Activated CD4-positive, alpha-beta T cell treated with anti-CD3 and anti-CD28 coated beads, Interleukin-2, amount 50 U/mL, for 24 hours (primary cell): ENCODE results near the gene PPARG.
"Not testable (repeated sequence)": the region's sequence is repeated elsewhere in the genome, so short reads cannot be mapped to it uniquely, and the experiment has no call there.

Experiments used
- DNase-seq, 2 donors: peaks; one replicate each; pipeline ENCODE4 v3.0.0-alpha.2; 2020; ENCODE audit warnings: low read depth in 1 of 2, low spot score in 1 of 2

The PPARG gene

GRCh38 chr3:12288182-12289129 is at the start of gene PPARG:
TSS of gene PPARG (plus strand) at chr3:12289070. CDS start at chr3:12379712, 90,642 bp downstream.
- DNase-seq, result no peak

GRCh38 chr3:12239301-12239700 is 49.6 kb upstream of the PPARG start:
- no peak for DNase-seq

GRCh38 chr3:12242772-12243171 is 46.1 kb upstream of the PPARG start:
- no peak for DNase-seq

- DNase-seq, result no peak
Measured at GRCh38 chr3:12246497-12247163, 42.2 kb upstream of the PPARG start.

GRCh38 chr3:12247411-12247810 is 41.5 kb upstream of the PPARG start:
- no peak for DNase-seq

GRCh38 chr3:12249519-12249918 is 39.4 kb upstream of the PPARG start:
- no peak for DNase-seq

GRCh38 chr3:12252889-12253288 is 36.0 kb upstream of the PPARG start:
- DNase-seq, result no peak

GRCh38 chr3:12253516-12254343 is 35.1 kb upstream of the PPARG start:
- DNase-seq, result no peak

GRCh38 chr3:12255393-12255792 is 33.5 kb upstream of the PPARG start:
- no peak for DNase-seq

GRCh38 chr3:12258911-12259310 is 30.0 kb upstream of the PPARG start:
- DNase-seq, result no peak

- DNase-seq, result not testable (repeated sequence)
Measured at GRCh38 chr3:12262173-12262572, 26.7 kb upstream of the PPARG start.

GRCh38 chr3:12265508-12265907 is 23.4 kb upstream of the PPARG start:
- DNase-seq, result no peak

- DNase-seq, result no peak
Measured at GRCh38 chr3:12266038-12266437, 22.8 kb upstream of the PPARG start.

- DNase-seq, result no peak
Measured at GRCh38 chr3:12267376-12268030, 21.4 kb upstream of the PPARG start.

GRCh38 chr3:12268049-12268735 is 20.7 kb upstream of the PPARG start:
- no peak for DNase-seq

- no peak for DNase-seq
Measured at GRCh38 chr3:12270976-12271375, 17.9 kb upstream of the PPARG start.

- no peak for DNase-seq
Measured at GRCh38 chr3:12273045-12273695, 15.7 kb upstream of the PPARG start.

GRCh38 chr3:12275974-12276650 is 12.8 kb upstream of the PPARG start:
- no peak for DNase-seq

- DNase-seq, result not testable (repeated sequence)
Measured at GRCh38 chr3:12276827-12277226, 12.0 kb upstream of the PPARG start.
